Measurements from ENCODE around the gene CYP2W1.
"Not testable (repeated sequence)": the region's sequence is repeated elsewhere in the genome, so short reads cannot be mapped to it uniquely, and the experiment has no call there.

Gene CYP2W1

GRCh38 chr7:983004-983615 lies at the start of gene CYP2W1:
Gene CYP2W1, plus strand, starts transcription at chr7:983181. Its CDS starts 31 bp downstream, at chr7:983212.
- no peak for DNase-seq

DNA sequence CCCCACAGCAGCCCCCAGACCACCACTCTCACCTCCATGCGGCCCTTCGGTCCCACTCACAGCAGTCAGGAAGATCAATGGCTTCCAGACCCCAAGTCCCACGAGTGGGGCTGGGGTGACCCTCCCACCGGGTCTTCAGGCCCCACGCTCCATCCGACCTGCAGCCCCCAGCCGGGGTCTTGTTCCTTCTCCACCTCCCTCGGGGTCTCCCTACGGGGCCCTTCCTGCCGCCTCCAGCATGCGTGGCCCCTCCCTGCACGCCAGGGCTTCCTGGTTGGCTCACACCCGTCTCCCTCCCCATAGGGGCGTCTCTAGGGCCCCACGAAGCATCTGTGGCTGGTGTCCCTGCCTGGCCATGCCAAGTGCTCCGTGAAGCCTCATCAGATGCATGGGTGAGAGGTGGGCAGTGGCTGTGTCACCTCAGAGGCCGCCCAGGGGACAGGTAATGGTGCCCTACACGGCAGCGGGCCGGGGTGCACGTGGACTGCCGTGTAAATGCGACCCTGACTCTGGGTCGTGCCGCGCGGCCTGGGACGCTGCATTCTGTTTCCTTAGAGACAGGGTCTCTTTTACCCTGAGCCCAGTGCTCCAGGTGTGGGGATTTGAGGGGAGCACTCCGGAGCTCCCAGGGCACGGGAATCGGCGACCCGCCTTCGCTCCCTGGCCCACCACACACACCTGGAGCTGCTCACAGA lies 48.4 kb upstream of the CYP2W1 start:
- no peak for DNase-seq

DNA sequence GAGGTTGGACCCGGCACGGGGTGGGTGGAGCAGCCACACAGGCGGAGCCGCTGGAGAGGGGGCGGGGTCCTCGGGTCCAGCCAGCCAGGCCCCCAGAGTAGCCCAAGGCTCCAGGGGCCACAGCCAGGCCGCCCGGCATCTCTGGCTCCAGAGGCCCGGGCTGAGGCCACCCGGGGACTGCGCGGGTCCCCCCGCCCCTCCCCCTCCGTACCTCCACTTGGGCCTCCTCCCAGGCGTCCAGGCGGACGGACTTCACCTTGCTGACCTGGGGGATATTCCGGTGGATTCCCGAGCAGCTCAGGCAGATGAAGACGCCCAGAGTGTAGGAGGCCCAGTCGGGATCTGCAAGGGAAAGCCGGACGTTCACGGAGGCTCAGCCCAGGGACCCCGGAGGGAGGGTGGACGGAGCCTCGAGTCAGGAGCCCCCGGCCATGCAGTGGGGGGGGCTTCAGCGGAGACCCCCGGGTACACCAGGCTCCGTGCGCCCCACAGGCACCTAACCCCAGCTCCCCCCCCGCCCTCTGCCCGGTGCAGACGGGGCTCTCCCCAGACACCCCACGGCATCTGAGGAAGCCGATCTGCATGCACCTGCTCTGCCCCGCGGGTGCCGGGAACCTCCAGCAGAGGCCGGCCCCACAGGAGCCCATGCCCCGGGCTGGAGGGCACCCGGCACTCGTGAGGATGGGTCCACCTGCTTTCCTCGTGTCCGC lies 47.7 kb upstream of the CYP2W1 start:
- DNase-seq = no peak

DNA sequence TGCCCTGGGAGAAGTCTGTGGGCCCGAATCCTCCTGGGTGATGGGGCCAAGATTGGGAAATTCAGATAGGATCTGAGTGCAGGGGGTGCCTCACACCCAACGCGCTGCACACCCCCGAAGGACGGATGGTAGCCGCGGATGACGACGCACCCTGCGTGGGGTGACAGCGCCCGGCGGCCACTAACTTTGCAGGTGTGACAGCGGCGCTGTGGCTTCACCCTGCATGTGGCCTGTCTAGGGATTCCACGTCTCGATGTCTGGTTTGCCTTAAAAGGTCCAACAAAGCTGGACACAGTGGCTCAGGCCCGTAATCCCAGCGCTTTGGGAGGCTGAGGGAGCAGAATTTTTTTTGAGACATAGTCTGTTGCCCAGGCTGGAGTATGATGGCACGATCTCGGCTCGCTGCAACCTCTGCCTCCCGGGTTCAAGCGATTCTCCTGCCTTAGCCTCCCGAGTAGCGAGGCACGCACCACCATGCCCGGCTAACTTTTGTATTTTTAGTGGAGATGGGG lies 47.1 kb upstream of the CYP2W1 start:
- DNase-seq = no peak

DNA sequence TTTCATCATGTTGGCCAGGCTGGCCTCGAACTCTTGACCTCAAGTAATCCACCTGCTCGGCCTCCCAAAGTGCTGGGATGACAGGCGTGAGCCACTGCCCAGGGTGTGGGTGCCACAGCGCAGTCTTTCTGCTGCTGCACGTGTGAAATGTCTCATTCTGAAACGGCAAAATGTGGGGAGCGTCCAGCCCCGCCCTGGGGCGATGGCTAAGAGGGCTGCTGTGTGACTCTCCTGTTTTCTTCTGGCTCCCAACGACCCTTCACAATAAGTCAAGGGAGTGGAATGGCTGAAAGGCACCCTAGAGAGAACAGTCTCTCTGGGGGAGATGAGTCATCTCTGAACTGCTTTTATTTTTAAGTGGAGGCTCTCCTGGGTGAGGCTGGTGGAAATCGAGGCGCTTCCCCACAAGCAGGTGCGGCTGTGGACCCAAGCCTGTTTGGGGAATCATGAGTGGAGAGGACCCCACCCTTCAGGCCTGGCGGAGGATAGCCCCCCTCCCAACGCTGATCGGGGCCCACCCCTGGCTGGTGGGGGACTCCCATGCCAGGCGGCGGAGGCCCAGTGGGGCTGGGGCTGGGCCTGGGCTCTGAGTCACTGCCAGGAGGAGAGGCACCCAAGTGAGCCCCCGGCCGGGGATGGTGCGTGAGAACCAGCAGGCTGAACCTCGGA lies 46.5 kb upstream of the CYP2W1 start:
- DNase-seq = no peak

DNA sequence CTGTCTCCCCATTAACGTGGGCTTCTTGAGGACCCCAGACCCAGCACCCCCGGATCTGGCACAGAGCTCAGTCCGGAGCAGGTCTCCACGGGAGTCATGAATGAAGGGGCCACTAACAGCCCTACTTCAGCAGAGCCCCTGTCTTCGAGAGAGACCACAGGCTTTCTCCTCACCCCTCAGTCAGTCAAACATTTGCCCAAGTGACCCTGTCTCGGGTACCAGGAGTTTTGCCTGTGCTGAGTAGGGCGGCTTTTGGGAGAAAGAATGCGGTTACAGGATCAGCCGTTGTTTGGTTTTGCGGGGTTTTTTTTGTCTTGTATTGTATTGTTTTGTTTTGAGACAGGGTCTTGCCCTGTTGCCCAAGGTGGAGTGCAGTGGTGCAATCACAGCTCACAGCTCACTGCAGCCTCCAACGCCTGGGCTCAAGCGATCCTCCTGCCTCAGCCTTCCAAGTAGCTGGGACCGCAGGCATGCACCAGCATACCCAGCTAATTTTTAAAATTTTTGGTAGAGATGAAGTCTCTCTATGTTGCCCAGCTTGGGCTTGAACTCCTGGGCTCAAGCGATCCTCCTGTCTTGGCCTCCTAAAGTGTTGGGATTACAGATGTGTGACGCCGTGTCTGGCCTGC lies 45.0 kb upstream of the CYP2W1 start:
- DNase-seq = no peak

DNA sequence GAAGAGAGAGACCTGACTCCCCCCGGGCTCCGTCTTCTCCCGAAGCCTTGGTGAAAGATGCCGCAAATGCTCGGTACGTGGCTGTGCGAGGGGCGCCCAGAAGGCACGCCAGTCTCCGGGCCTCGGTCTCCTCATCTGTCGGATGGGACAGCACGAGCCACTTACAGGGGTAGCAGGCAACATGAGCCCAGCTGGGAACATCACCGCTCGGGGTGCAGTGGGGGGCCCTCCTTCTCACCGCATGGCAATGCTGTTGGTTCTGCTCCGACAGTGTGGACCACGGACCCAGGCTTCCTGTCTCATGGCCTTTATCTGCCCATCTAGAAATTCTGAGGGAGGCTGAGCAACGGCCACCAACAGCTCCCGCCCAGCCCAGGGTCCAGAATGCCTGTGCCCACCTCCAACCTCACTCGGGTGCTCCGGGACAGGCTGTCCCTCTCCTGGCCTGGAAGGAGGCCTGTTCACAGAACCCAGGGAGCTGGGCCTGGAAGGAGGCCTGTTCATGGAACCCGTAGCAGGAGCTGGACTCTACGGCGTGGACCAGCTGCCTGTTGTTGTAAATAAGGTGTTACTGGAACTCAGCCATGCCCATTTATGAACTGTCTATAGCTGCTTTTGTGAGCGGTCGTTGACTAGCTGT lies 44.3 kb upstream of the CYP2W1 start:
- no peak for DNase-seq

DNA sequence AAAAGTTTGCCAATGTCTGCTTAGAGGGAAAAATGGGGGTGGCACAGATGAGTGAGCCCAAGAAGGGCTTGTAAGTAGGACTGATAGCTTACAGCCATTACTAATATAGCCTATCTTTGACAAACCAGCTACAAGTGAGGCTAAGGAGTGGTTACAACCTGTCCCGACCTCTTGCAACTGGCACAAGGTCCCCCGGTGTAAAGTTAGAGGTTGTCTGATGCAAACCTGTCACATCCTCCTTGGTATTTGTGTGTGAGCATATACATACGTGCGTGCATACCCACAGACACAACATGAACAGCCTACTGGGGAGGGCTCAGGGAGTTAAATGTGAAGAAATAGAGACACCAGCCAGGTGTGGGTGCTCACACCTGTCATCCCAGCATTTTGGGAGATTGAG lies 43.1 kb upstream of the CYP2W1 start:
- no peak for DNase-seq

- DNase-seq = no peak
These were observed 42.2 kb upstream of the CYP2W1 start for GRCh38 chr7:940599-941408.

GRCh38 chr7:943793-944192 lies 39.2 kb upstream of the CYP2W1 start:
- not testable (repeated sequence) for DNase-seq

- DNase-seq = no peak
These were observed 38.2 kb upstream of the CYP2W1 start for GRCh38 chr7:944744-945143.

DNA sequence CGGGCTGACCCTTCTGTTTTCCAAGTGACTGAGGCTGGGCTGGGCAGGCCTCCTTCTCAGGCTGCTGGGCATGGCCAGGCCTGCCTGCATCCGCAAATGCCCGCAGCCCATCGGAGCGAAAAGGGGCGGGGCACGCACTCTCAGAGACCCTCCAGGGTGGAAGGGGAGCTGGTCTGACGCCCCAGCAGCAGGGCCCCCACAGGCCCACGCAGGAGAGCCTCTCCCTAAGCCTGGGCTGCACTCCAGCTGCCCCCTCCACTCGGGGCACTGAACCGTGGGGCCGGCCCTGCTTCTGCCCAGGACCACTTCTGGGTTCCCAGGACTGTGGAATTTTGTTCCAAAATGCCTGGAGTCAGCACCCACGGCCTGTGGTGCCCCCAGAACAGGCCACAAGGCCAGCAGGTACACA lies 37.8 kb upstream of the CYP2W1 start:
- no peak for DNase-seq

- no peak for DNase-seq
These were observed 37.3 kb upstream of the CYP2W1 start for GRCh38 chr7:945556-946255.

DNA sequence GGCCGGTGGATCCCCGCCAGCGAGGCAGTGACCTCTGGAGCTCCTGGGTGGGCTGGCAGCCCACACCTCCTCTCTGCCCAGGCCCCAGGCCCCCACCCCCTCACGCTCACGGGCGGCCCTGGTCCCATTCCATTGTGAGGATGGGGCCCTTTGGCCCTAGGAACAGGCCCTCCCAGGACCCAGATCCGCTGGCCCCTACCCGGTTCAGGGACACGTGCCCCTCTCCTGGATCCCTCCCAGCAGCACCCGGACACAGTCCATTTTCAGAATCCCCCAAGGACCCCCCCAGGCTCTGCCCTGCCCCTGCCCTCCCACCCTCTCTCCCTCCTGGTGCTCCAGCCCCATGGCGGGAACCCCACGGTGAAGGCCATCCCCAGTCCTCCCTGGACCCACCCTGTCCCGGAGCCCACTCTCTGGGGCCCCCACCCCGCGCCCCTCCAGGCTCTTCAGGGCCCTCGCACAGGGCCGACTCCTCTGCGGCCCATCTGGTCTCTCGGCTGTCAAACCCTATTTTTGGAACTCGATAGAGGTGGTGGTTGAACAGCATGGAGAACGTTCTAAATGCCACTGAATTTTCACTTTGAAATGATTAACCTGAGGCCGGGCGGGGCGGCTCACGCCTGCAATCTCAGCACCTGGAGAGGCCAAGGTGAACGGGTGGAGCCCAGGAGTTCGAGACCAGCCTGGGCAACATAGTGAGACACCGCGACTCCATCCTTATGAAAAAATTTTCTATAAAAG lies 36.6 kb upstream of the CYP2W1 start:
- no peak for DNase-seq

DNA sequence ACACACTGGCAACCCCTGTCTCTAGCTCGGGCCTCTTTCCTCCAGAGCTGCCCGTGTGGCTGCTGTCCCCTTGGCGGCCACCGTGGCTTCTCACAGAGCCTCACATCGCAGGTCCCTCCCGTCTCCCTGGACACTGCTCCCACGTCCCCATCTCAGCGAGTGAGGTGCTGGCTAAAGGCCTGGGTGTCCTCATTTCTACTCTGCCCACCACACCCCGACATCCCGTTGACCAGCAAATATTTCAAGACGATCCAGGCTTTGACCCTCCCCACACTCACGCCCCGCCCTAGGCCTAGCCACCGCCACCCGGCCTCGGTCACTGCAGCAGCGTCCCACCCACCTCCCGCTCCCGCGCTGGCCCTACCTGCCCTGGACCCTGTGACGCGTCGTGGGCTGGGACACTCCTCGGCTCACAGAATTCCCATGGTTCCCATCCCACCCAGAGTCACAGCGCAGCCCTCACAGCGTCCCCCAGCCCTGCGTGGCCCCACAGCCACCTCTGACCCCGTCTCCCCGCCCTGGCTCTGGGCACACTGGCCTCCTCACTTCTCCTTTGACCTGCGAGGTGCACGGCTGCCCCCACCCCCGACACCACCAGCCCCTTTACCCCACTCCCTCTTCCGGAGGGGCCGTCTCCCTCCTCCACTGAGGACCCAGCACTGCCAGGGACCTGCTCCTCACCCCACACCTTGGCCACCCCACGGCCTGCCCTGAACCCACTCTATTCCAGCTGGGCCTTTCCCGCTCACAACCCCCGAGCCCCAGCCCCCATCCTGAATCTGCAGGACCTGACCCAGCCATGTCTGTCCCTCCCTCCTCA lies 35.4 kb upstream of the CYP2W1 start:
- DNase-seq = no peak

GRCh38 chr7:949021-949934 lies 33.7 kb upstream of the CYP2W1 start:
- no peak for DNase-seq

GRCh38 chr7:951881-952547 lies 31.0 kb upstream of the CYP2W1 start:
- DNase-seq = no peak

All from retina (tissue), 1 donor.